OCI-LY1 (cell line): ENCODE measurements around the gene EPHB2.

Experiments
- H2AFZ ChIP-seq: fragments of 200-600 bp; sonication (generic), shearing (Covaris generic); 2 replicates; pipeline ENCODE4 v1.6.0; 2014; ENCODE audit warnings: antibody characterized with exemption, mild to moderate bottlenecking, low read length
- H3F3A ChIP-seq: fragments of 200-600 bp; sonication (generic), shearing (Covaris generic); 2 replicates; pipeline ENCODE4 v1.6.0; 2014; ENCODE audit warnings: mild to moderate bottlenecking, antibody characterized with exemption, low read length, moderate library complexity; ENCODE audit not compliant: insufficient read depth
- H3K27ac ChIP-seq: fragments of 200-600 bp; sonication (generic); 2 replicates; pipeline ENCODE4 v1.5.1; 2014; ENCODE audit warnings: low read length, mixed run types, mild to moderate bottlenecking, low read depth; ENCODE audit not compliant: poor library complexity, severe bottlenecking
- H3K27me3 ChIP-seq: fragments of 200-600 bp; sonication (generic); 2 replicates; pipeline ENCODE4 v1.6.0; 2014; ENCODE audit warnings: antibody characterized with exemption, mild to moderate bottlenecking, low read length, moderate library complexity; ENCODE audit not compliant: insufficient read depth
- H3K36me3 ChIP-seq: fragments of 200-600 bp; sonication (generic); 2 replicates; pipeline ENCODE4 v1.6.1; 2014; ENCODE audit warnings: mild to moderate bottlenecking, antibody characterized with exemption, low read length, moderate library complexity, mixed read lengths; ENCODE audit not compliant: insufficient read depth
- H3K4me1 ChIP-seq: fragments of 200-600 bp; sonication (generic); 2 replicates; pipeline ENCODE4 v1.5.1; 2014; ENCODE audit warnings: mild to moderate bottlenecking, low read length, moderate library complexity; ENCODE audit not compliant: insufficient read depth, severe bottlenecking
- H3K4me2 ChIP-seq: fragments of 200-600 bp; sonication (generic), shearing (Covaris generic); 2 replicates; pipeline ENCODE4 v1.6.1; 2014; ENCODE audit warnings: low read length
- H3K4me3 ChIP-seq: fragments of 200-600 bp; sonication (generic); 2 replicates; pipeline ENCODE4 v1.5.1; 2014; ENCODE audit warnings: low read length, low read depth, mild to moderate bottlenecking, mixed read lengths; ENCODE audit not compliant: poor library complexity, severe bottlenecking
- H3K79me2 ChIP-seq: fragments of 200-600 bp; shearing (Covaris generic); 2 replicates; pipeline ENCODE4 v1.6.1; 2016; ENCODE audit warnings: mixed run types, low read length, mixed read lengths; ENCODE audit not compliant: insufficient read depth
- H3K9ac ChIP-seq: fragments of 200-600 bp; sonication (generic), shearing (Covaris generic); 2 replicates; pipeline ENCODE4 v1.6.1; 2014; ENCODE audit warnings: mild to moderate bottlenecking, low read length, mixed read lengths
- H3K9me2 ChIP-seq: fragments of 200-600 bp; sonication (generic), shearing (Covaris generic); 2 replicates; pipeline ENCODE4 v1.6.1; 2014; ENCODE audit warnings: low read depth, mild to moderate bottlenecking, low read length, mixed read lengths
- H3K9me3 ChIP-seq: fragments of 200-600 bp; shearing (Covaris generic); 2 replicates; pipeline ENCODE4 v1.6.1; 2014; ENCODE audit warnings: low read length, mixed read lengths
- H4K20me1 ChIP-seq: fragments of 200-600 bp; sonication (generic), shearing (Covaris generic); 2 replicates; pipeline ENCODE4 v1.6.0; 2016; ENCODE audit warnings: mild to moderate bottlenecking, low read length; ENCODE audit not compliant: insufficient read depth
- EZH2 ChIP-seq: fragments of 200-600 bp; sonication (generic), shearing (Covaris generic); IDR thresholded peaks from 2 replicates; pipeline ENCODE4 v1.8.0; 2017; ENCODE audit warnings: borderline replicate concordance, mixed run types, mild to moderate bottlenecking, antibody characterized with exemption, low read length, moderate library complexity, mixed read lengths
- TF ChIP-seq, protein P1 (sequence below): fragments of 200-600 bp; sonication (generic), shearing (Covaris generic); IDR thresholded peaks from 2 replicates; pipeline ENCODE4 v1.5.1; 2017; ENCODE audit warnings: mild to moderate bottlenecking, antibody characterized with exemption, low read length, moderate library complexity, mixed read lengths

The EPHB2 gene

DNA sequence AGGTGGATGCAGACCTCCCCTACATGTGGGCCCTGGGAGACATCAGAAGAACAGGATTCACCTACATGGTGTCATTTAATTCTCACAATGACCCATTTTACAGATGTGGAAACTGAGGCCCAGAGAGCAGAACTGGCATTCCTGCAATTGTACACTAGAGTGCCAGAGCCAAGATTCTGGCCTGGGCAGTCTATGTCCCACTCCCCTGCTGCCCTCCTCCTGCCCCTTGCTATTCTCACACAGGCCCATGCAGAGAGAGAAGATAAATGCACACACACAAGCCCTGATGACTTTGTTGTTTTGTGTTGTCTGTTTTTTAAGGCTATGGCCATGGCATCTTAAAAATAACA, 64.2 kb downstream of the EPHB2 start:
- H3K4me2 ChIP-seq, result no peak overlapping the region
- no peaks in the 10 kb centered on the region for H3K9me3 ChIP-seq
- no peaks in the 10 kb centered on the region for H3F3A ChIP-seq
- no peaks in the 10 kb centered on the region for H3K27me3 ChIP-seq
- H3K4me3 ChIP-seq, result no peak overlapping the region
- H3K9ac ChIP-seq, result no peak overlapping the region
- no peaks in the 10 kb centered on the region for H3K9me2 ChIP-seq
- H3K4me1 ChIP-seq, result no peaks in the 10 kb centered on the region
- H3K79me2 ChIP-seq, result no peaks in the 10 kb centered on the region
- no peak overlapping the region for H2AFZ ChIP-seq
- H4K20me1 ChIP-seq, result no peaks in the 10 kb centered on the region
- TF ChIP-seq, protein P1, sequence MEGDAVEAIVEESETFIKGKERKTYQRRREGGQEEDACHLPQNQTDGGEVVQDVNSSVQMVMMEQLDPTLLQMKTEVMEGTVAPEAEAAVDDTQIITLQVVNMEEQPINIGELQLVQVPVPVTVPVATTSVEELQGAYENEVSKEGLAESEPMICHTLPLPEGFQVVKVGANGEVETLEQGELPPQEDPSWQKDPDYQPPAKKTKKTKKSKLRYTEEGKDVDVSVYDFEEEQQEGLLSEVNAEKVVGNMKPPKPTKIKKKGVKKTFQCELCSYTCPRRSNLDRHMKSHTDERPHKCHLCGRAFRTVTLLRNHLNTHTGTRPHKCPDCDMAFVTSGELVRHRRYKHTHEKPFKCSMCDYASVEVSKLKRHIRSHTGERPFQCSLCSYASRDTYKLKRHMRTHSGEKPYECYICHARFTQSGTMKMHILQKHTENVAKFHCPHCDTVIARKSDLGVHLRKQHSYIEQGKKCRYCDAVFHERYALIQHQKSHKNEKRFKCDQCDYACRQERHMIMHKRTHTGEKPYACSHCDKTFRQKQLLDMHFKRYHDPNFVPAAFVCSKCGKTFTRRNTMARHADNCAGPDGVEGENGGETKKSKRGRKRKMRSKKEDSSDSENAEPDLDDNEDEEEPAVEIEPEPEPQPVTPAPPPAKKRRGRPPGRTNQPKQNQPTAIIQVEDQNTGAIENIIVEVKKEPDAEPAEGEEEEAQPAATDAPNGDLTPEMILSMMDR, result no peak
- TF ChIP-seq EZH2, result no peak
- no peaks in the 10 kb centered on the region for H3K36me3 ChIP-seq
- H3K27ac ChIP-seq, result no peak overlapping the region

DNA sequence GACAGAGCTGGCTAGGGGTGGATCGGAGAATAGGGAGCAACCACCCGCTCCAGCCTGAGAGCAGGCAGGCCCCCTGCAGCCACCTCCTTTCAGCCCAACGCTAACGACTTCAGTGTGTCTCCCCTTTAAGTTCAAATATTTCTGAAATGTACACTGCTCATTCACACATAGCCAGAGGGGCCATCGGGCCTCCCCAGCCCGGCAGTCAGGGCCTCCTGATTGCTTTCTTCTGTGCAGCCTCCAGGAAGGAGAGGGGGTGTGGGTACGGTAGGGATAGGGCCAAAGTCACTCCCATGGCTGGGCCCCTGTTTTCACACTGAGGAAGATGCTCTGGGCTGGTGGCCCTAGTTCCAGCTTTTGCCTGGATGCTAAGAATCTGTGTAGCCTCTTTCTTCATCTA, 64.8 kb downstream of the EPHB2 start:
- Histone ChIP-seq H3K4me2 (no peak overlapping the region), H3K9me3 (no peaks in the 10 kb centered on the region), H3K79me2 (no peaks in the 10 kb centered on the region), H3K4me1 (no peaks in the 10 kb centered on the region), H3K9me2 (no peaks in the 10 kb centered on the region), H2AFZ (no peak overlapping the region), H4K20me1 (no peaks in the 10 kb centered on the region), H3K36me3 (no peaks in the 10 kb centered on the region), H3K9ac (no peak overlapping the region), H3K27ac (no peak overlapping the region), H3F3A (no peaks in the 10 kb centered on the region), H3K4me3 (no peak overlapping the region), H3K27me3 (no peaks in the 10 kb centered on the region)
- TF ChIP-seq, protein P1, result no peak
- TF ChIP-seq EZH2, result no peak

DNA sequence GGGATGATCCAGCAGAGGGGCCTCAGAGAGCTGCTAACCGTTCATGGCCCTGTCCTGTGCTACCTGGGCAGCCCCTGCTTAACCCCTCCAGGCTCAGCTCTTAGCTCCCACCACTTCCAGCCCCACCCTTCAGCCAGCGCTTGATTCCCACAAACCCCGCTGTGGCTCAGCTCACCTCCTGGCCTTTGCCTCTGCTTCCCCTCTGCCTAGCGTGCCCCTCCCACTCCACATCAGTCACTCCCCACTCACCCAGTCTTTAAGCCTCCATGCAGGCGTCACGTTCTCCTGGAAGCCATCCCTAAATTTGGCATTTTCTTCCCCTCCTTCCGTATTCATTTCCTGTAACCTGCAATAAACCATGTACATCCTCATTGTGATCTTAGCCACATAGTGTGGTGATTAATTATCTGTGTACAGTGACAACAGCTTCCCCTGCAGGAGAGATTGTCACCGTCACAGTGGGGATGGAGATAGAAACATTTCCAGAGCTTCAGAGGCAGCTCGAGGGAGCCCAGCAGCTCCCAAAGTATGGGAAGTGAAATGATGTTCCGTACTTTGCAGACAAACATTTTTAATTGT, 65.5 kb downstream of the EPHB2 start:
- TF ChIP-seq, protein P1, result no peak
- TF ChIP-seq EZH2, result no peak
- Histone ChIP-seq H3K79me2 (no peaks in the 10 kb centered on the region), H3K9ac (no peak overlapping the region), H3K27ac (no peak overlapping the region), H3K4me2 (no peak overlapping the region), H3K4me1 (no peaks in the 10 kb centered on the region), H3K9me2 (no peaks in the 10 kb centered on the region), H3K9me3 (no peaks in the 10 kb centered on the region), H3K27me3 (no peaks in the 10 kb centered on the region; the same call in 1 of the 2 replicates), H3K4me3 (no peak overlapping the region), H2AFZ (no peak overlapping the region), H4K20me1 (no peaks in the 10 kb centered on the region), H3F3A (no peaks in the 10 kb centered on the region), H3K36me3 (no peaks in the 10 kb centered on the region)
